GM18498 (cell line): ENCODE results near the gene DHX16.

Experiments
- ATAC-seq: cut with Tn5 transposase; IDR thresholded peaks from one replicate; pipeline ENCODE4 v1.9.1; 2021; ENCODE audit warnings: mild to moderate bottlenecking, moderate library complexity; ENCODE audit not compliant: unreplicated experiment

DHX16 gene

GRCh38 chr6:30611150-30611855 lies 61.5 kb downstream of the DHX16 start:
- ATAC-seq = no peak

- no peak for ATAC-seq
Measured at GRCh38 chr6:30610065-30610464, 62.7 kb downstream of the DHX16 start.

- no peak for ATAC-seq
Measured at GRCh38 chr6:30603961-30604360, 68.8 kb downstream of the DHX16 start.
